Right hindlimb (tissue), 1 donor: ENCODE results near the gene UNC13B.

Source experiments
- DNase-seq: peaks from one replicate; pipeline ENCODE4 v3.0.0-alpha.2; 2018

Gene UNC13B

GRCh38 chr9:35340046-35340445 lies 178.2 kb downstream of the UNC13B start:
- no peak for DNase-seq

- no peak for DNase-seq
Observed at GRCh38 chr9:35341021-35341420, 179.2 kb downstream of the UNC13B start.

- peak; percentile 78 for DNase-seq
Observed at GRCh38 chr9:35341585-35341984, 179.8 kb downstream of the UNC13B start.

GRCh38 chr9:35342221-35342958 lies 180.6 kb downstream of the UNC13B start:
- DNase-seq, result no peak

GRCh38 chr9:35348109-35348508 lies 186.3 kb downstream of the UNC13B start:
- DNase-seq, result no peak

GRCh38 chr9:35349287-35349990 lies 187.6 kb downstream of the UNC13B start:
- no peak for DNase-seq

- DNase-seq, result no peak
Observed at GRCh38 chr9:35350212-35350611, 188.4 kb downstream of the UNC13B start.

- DNase-seq, result no peak
Observed at GRCh38 chr9:35350827-35351549, 189.2 kb downstream of the UNC13B start.

GRCh38 chr9:35353731-35354365 lies 192.0 kb downstream of the UNC13B start:
- no peak for DNase-seq

- no peak for DNase-seq
Observed at GRCh38 chr9:35355939-35356338, 194.1 kb downstream of the UNC13B start.

- DNase-seq, result no peak
Observed at GRCh38 chr9:35357116-35357515, 195.3 kb downstream of the UNC13B start.

- DNase-seq, result no peak
Observed at GRCh38 chr9:35357826-35358225, 196.0 kb downstream of the UNC13B start.

- no peak for DNase-seq
Observed at GRCh38 chr9:35364817-35365585, 203.2 kb downstream of the UNC13B start.

GRCh38 chr9:35366627-35367026 lies 204.8 kb downstream of the UNC13B start:
- DNase-seq, result no peak

GRCh38 chr9:35367451-35367850 lies 205.6 kb downstream of the UNC13B start:
- no peak for DNase-seq

GRCh38 chr9:35370241-35370640 lies 208.4 kb downstream of the UNC13B start:
- DNase-seq, result no peak

GRCh38 chr9:35374436-35374835 lies 212.6 kb downstream of the UNC13B start:
- no peak for DNase-seq

- DNase-seq, result no peak
Observed at GRCh38 chr9:35374910-35375309, 213.1 kb downstream of the UNC13B start.

GRCh38 chr9:35380039-35380438 lies 218.2 kb downstream of the UNC13B start:
- DNase-seq, result no peak

- DNase-seq, result no peak
Observed at GRCh38 chr9:35380619-35381018, 218.8 kb downstream of the UNC13B start.

- DNase-seq, result no peak
Observed at GRCh38 chr9:35385042-35385441, 223.2 kb downstream of the UNC13B start.

- DNase-seq, result no peak
Observed at GRCh38 chr9:35395076-35395705, 233.4 kb downstream of the UNC13B start.
